Measurements from ENCODE around the gene PDIA4.
A peak's percentile ranks its signal among the peaks of the same experiment; 100 is the strongest.

Gene PDIA4

GRCh38 chr7:148963583-148964482, 64.5 kb downstream of the PDIA4 start:
- no peak for DNase-seq

GRCh38 chr7:148962823-148963582, 65.3 kb downstream of the PDIA4 start:
- DNase-seq = peak; percentile 77

GRCh38 chr7:148962440-148962822, 65.9 kb downstream of the PDIA4 start:
- no peak for DNase-seq

GRCh38 chr7:148959726-148960125, 68.6 kb downstream of the PDIA4 start:
- DNase-seq = no peak

GRCh38 chr7:148958061-148958460, 70.2 kb downstream of the PDIA4 start:
- DNase-seq = no peak

GRCh38 chr7:148954766-148955165, 73.5 kb downstream of the PDIA4 start:
- no peak for DNase-seq

- no peak for DNase-seq
These were observed 74.6 kb downstream of the PDIA4 start for GRCh38 chr7:148953676-148954075.
